Measurements from ENCODE around the gene MS4A13.
"Not testable (repeated sequence)": the region's sequence is repeated elsewhere in the genome, so short reads cannot be mapped to it uniquely, and the experiment has no call there.

The MS4A13 gene

GRCh38 chr11:60532383-60532782 lies 17.2 kb downstream of the MS4A13 start:
- not testable (repeated sequence) for DNase-seq

GRCh38 chr11:60538627-60539026 lies 23.4 kb downstream of the MS4A13 start:
- DNase-seq: not testable (repeated sequence)

GRCh38 chr11:60544077-60544476 lies 28.9 kb downstream of the MS4A13 start:
- no peak for DNase-seq

- DNase-seq: no peak
These were observed 46.1 kb downstream of the MS4A13 start for GRCh38 chr11:60561254-60561653.

- DNase-seq: peak; percentile 1
These were observed 48.5 kb downstream of the MS4A13 start for GRCh38 chr11:60563553-60564235.

- no peak for DNase-seq
These were observed 51.6 kb downstream of the MS4A13 start for GRCh38 chr11:60566776-60567175.

GRCh38 chr11:60570970-60571369 lies 55.8 kb downstream of the MS4A13 start:
- no peak for DNase-seq

- no peak for DNase-seq
These were observed 74.4 kb downstream of the MS4A13 start for GRCh38 chr11:60589611-60590010.

Measured in NCI-H2107 (cell line).